ENCODE measurements around the gene SMLR1. TPM values are rescaled to one million over a fixed set of nuclear protein-coding genes. Genes with fewer than 3 reads are reported as not detected.

SMLR1 gene
- total RNA-seq, 2 donors from 2014 or later, result 0.40 to 0.42 TPM

GRCh38 chr6:130780122-130780521, 47.1 kb upstream of the SMLR1 start:
- Histone ChIP-seq H3K4me1 (ENCODE audit: control insufficient read depth, insufficient read depth, low read length) (no peaks in the 10 kb centered on the region), H3K4me3 (ENCODE audit: low read length) (no peak overlapping the region), H3K36me3 (ENCODE audit: control insufficient read depth, insufficient read depth, low read length) (no peaks in the 10 kb centered on the region), H3K9me3 (ENCODE audit: control insufficient read depth, low read length) (no peaks in the 10 kb centered on the region), H3K27me3 (ENCODE audit: control insufficient read depth, insufficient read depth, low read length, poor library complexity, severe bottlenecking) (no peaks in the 10 kb centered on the region), H3K27ac (ENCODE audit: low read depth, low read length) (no peak overlapping the region), H3K9ac (ENCODE audit: extremely low read depth, low read length, poor library complexity, severe bottlenecking) (no peak overlapping the region)
- H3K27me3 Mint-ChIP-seq (ENCODE audit: insufficient read depth), result no peaks in the 10 kb centered on the region
- TF ChIP-seq CTCF (conservative IDR thresholded peaks at IDR 0.05), result no peak
- peaks cover 2% of the 10 kb centered on the region for H3K4me1 Mint-ChIP-seq
- WGBS, 2 experiments (ENCODE audit: insufficient coverage in 1 of 2, insufficient read length in 1 of 2), result 86 to 90% methylated on average over 1 of the region's 1 CpG
- H3K36me3 Mint-ChIP-seq (ENCODE audit: low read depth), result no peaks in the 10 kb centered on the region
- no peak overlapping the region for H3K27ac Mint-ChIP-seq
- H3K4me3 Mint-ChIP-seq, result no peak overlapping the region
- no peak for DNase-seq
- H3K9me3 Mint-ChIP-seq, result no peaks in the 10 kb centered on the region

GRCh38 chr6:130781557-130781956, 45.6 kb upstream of the SMLR1 start:
- Histone ChIP-seq H3K9ac (ENCODE audit: extremely low read depth, low read length, poor library complexity, severe bottlenecking) (no peak overlapping the region), H3K4me3 (ENCODE audit: low read length) (no peak overlapping the region), H3K27me3 (ENCODE audit: control insufficient read depth, insufficient read depth, low read length, poor library complexity, severe bottlenecking) (no peaks in the 10 kb centered on the region), H3K4me1 (ENCODE audit: control insufficient read depth, insufficient read depth, low read length) (no peaks in the 10 kb centered on the region), H3K36me3 (ENCODE audit: control insufficient read depth, insufficient read depth, low read length) (no peaks in the 10 kb centered on the region), H3K27ac (ENCODE audit: low read depth, low read length) (no peak overlapping the region), H3K9me3 (ENCODE audit: control insufficient read depth, low read length) (no peaks in the 10 kb centered on the region)
- Mint-ChIP-seq H3K36me3 (ENCODE audit: low read depth) (no peaks in the 10 kb centered on the region), H3K27me3 (ENCODE audit: insufficient read depth) (no peaks in the 10 kb centered on the region), H3K4me1 (peaks cover 2% of the 10 kb centered on the region), H3K27ac (no peak overlapping the region), H3K9me3 (no peaks in the 10 kb centered on the region), H3K4me3 (no peak overlapping the region)
- 92 to 95% methylated on average over 2 to 3 of the region's 3 CpGs for WGBS, 2 experiments (ENCODE audit: insufficient coverage in 1 of 2, insufficient read length in 1 of 2)
- TF ChIP-seq CTCF (conservative IDR thresholded peaks at IDR 0.05), result no peak
- no peak for DNase-seq

- no peak overlapping the region for H3K27ac ChIP-seq (ENCODE audit: low read depth, low read length)
- no peaks in the 10 kb centered on the region for H3K27me3 ChIP-seq (ENCODE audit: control insufficient read depth, insufficient read depth, low read length, poor library complexity, severe bottlenecking)
- Mint-ChIP-seq H3K4me3 (no peak overlapping the region), H3K27me3 (ENCODE audit: insufficient read depth) (no peaks in the 10 kb centered on the region), H3K27ac (no peak overlapping the region), H3K36me3 (ENCODE audit: low read depth) (no peaks in the 10 kb centered on the region), H3K4me1 (peaks cover 2% of the 10 kb centered on the region), H3K9me3 (no peaks in the 10 kb centered on the region)
- no peaks in the 10 kb centered on the region for H3K36me3 ChIP-seq (ENCODE audit: control insufficient read depth, insufficient read depth, low read length)
- no peak for TF ChIP-seq CTCF (conservative IDR thresholded peaks at IDR 0.05)
- no peak overlapping the region for H3K4me3 ChIP-seq (ENCODE audit: low read length)
- DNase-seq, result no peak
- no peaks in the 10 kb centered on the region for H3K9me3 ChIP-seq (ENCODE audit: control insufficient read depth, low read length)
- 80 to 96% methylated on average over 1 to 2 of the region's 2 CpGs for WGBS, 2 experiments (ENCODE audit: insufficient coverage in 1 of 2, insufficient read length in 1 of 2)
- no peak overlapping the region for H3K9ac ChIP-seq (ENCODE audit: extremely low read depth, low read length, poor library complexity, severe bottlenecking)
- no peaks in the 10 kb centered on the region for H3K4me1 ChIP-seq (ENCODE audit: control insufficient read depth, insufficient read depth, low read length)
Observed at GRCh38 chr6:130783416-130784107, 43.6 kb upstream of the SMLR1 start.
